Measurements from ENCODE around the gene ATG5. TPM values are rescaled to one million over a fixed set of nuclear protein-coding genes. Genes with fewer than 3 reads are reported as not detected.

ATG5 gene
- total and polyA plus RNA-seq, 2 experiments from 2014 or later = 31.6 to 48.2 TPM

- Histone ChIP-seq H4K20me1 (replicated peaks; ENCODE audit: insufficient read depth) (peaks cover 22% of the 10 kb centered on the region), H3F3A (replicated peaks; ENCODE audit: low read depth) (no peaks in the 10 kb centered on the region), H3K79me2 (replicated peaks; ENCODE audit: insufficient read depth) (peaks cover 93% of the 10 kb centered on the region), H3K4me3 (no peak overlapping the region), H3K9me2 (ENCODE audit: insufficient read depth) (no peaks in the 10 kb centered on the region), H3K27ac (ENCODE audit: low read depth) (no peak overlapping the region), H3K36me3 (ENCODE audit: insufficient read depth) (no peaks in the 10 kb centered on the region), H3K27me3 (ENCODE audit: insufficient read depth) (no peaks in the 10 kb centered on the region), H3K4me1 (ENCODE audit: insufficient read depth) (no peaks in the 10 kb centered on the region), H3K4me2 (no peak overlapping the region), H2AFZ (no peak overlapping the region)
- peaks cover 9% of the 10 kb centered on the region; the same call in 2 of the 3 replicates for H3K4me1 Mint-ChIP-seq
- no peaks in the 10 kb centered on the region for H3K9me3 Mint-ChIP-seq
- DNase-seq (ENCODE audit: low spot score) (no peak), ATAC-seq (no peak)
- no peak overlapping the region for H3K4me3 Mint-ChIP-seq
- H3K27ac Mint-ChIP-seq = no peak overlapping the region
- no peaks in the 10 kb centered on the region for H3K27me3 Mint-ChIP-seq (ENCODE audit: insufficient read depth, low read depth, poor library complexity)
- TF ChIP-seq ZNF462 (CRISPR knock-in tag; IDR thresholded peaks at IDR 0.05) (no peak), CTCF (conservative IDR thresholded peaks at IDR 0.05; ENCODE audit: low read depth in 2 of 2) (no peak), POLR2AphosphoS5 (IDR thresholded peaks at IDR 0.05; ENCODE audit: low read depth) (no peak), STAT1 (IDR thresholded peaks at IDR 0.05; ENCODE audit: unreplicated experiment) (no peak), ZNF331 (CRISPR knock-in tag; IDR thresholded peaks at IDR 0.05; ENCODE audit: low read depth) (no peak), CREB1 (CRISPR knock-in tag; IDR thresholded peaks at IDR 0.05; ENCODE audit: low read depth) (no peak), REST (IDR thresholded peaks at IDR 0.05; ENCODE audit: unreplicated experiment) (no peak)
- peaks cover 20% of the 10 kb centered on the region; the same call in 2 of the 3 replicates for H3K36me3 Mint-ChIP-seq (ENCODE audit: low read depth)
These were observed 9.7 kb downstream of the ATG5 start for GRCh38 chr6:106315765-106316374.
